C4-2B (cell line): Measurements from ENCODE around the gene P2RX6.

ENCODE experiments used
- CTCF ChIP-seq: fragments of 450-650 bp; conservative IDR thresholded peaks from 2 replicates; pipeline ENCODE4 v1.5.1; 2017; ENCODE audit warnings: mild to moderate bottlenecking
- ZFX ChIP-seq: fragments of 450-650 bp; IDR thresholded peaks from 2 replicates; pipeline ENCODE4 v1.6.1; 2017

- TF ChIP-seq CTCF = no peak
- TF ChIP-seq ZFX = no peak
Observed at GRCh38 chr22:20973634-20974286, 41.2 kb upstream of the P2RX6 start.
